GM20000 (cell line): ENCODE results near the gene SGK1.

Experiments used
- DNase-seq: peaks from one replicate; pipeline ENCODE4 v3.0.0; 2012; ENCODE audit warnings: low spot score
- CTCF ChIP-seq: IDR thresholded peaks from 2 replicates; pipeline ENCODE4 v1.5.1; 2012; ENCODE audit warnings: mild to moderate bottlenecking, control low read depth; ENCODE audit errors: extremely low read depth, missing control alignments

Gene SGK1

DNA sequence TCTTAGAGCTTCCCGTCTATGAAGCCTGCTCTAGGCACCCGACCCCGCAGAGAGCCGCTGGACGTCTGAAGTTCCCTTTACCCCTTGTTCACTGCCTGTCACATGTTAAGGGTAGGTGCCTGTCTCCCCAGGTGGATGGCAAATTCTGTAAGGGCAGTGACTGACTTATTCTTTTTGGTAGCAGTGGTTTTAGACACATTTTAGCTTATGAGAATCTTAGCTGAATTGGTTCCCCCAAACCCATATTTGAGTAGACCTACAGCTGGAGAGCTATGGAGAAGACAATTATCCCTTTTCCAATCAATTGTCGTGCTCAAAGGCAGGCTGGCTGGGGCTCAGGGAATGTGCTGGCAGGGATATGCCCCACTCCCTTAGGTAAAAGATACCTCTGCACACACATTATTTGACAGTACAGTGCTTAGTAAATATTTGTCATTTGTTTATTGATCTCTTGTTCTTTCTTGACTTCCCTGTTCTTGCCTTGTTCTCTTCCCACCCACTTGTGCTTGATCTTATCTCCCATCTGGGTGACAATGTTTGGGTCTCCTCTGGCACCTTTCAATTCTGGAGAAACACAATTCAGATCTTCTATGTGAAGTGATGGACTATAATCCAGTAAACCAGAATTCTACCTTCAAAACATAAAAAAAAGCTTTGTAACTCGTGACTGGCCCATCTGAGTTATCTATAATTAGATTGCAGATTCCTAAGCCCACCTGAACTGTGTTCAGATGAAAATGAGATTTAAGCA, 151.2 kb downstream of the SGK1 start:
- no peak for TF ChIP-seq CTCF
- DNase-seq, result no peak

DNA sequence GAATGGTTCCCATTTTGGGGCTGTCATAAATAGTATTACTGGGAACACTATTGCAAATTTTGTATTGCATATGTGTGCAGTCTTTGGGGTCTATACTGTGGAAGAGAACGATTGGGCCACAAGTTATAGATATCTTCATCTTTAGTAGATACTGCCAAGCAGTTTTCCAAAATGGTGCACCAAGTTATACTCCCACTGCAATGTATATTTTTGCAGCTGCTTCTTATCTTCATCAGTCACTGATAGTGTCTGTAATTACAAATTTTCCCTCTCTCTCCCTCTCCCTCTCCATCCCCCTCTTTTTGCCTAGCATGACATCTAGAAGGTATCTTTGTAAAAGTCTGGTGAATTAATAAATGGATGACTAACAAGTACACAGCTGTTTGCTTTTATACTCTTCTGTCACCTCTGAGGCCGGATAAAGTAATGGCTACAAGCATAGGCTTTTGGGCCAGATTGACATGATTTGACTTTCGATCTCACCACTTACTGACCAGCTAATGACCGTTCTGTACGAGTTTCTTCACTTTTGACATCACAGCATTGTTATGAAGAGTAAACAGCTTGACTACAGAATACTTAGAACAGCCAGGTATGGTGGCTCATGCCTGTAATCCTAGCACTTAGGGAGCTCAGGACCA, 152.2 kb downstream of the SGK1 start:
- no peak for TF ChIP-seq CTCF

GRCh38 chr6:134164300-134164699, 153.6 kb downstream of the SGK1 start:
- TF ChIP-seq CTCF, result no peak
- no peak for DNase-seq

More for the DNA sequence above, 152.2 kb downstream of the SGK1 start:
- DNase-seq, result no peak

DNA sequence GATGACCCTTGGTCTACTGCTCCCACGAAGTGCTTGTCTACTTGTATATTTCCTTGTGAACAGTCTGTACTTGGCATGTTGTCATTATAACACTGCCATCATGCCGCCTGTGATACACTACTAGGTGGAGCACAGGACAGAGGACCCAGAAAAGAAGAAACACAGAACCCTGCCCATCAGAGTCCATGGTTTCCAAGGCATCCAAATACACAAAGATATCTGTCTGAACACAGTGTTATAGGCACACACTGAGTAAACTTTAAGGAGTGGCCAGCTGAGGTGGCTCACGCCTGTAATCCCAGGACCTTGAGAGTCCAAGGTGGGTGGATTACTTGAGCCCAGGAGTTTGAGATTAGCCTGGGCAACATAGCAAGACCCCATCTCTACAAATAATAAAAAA, 155.0 kb downstream of the SGK1 start:
- no peak for DNase-seq
- no peak for TF ChIP-seq CTCF

- no peak for TF ChIP-seq CTCF
- DNase-seq, result no peak
These were observed 156.9 kb downstream of the SGK1 start for GRCh38 chr6:134161041-134161440.

GRCh38 chr6:134152767-134153485, 165.0 kb downstream of the SGK1 start:
- TF ChIP-seq CTCF, result no peak
- DNase-seq, result no peak

DNA sequence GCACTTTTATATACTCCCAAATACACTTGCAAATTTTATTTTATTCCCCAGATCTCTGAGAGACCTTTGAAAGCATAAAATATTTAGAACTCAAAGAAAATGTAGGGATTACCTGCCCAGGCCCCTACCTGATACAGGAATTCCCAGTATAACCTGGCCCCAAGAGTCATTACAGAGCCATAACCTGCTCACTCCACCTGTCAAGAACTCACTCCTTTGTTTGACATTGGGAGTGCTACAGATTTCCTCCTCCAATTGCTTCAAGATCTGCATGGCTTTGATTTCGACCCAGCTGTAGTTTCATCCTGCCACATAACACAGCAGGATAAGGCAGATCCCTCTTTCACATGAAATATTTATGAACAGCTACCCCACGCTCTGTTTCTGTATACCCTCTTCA, 169.3 kb downstream of the SGK1 start:
- no peak for TF ChIP-seq CTCF
- no peak for DNase-seq
